Measurements from ENCODE around the gene ST3GAL6.

ST3GAL6 gene

DNA sequence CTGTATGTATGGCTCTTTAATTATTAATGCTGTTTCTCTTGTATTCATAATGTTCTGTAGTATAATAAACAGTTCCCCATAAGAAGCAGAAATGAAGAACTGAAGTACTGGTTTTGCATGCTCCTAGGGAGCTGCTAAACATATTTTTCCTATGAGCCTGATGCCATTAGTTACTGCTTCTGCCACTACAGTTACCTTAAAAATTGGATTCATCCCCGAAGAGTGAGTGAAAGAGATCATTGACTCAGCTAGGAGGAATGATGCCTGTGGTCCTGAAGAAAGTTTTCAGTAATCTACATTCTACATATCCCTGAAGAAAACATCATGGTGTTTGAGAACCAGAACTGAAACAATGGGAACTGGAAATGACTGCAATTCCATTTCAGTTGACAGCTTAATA is 37.1 kb upstream of the ST3GAL6 start:
- peak in 1 of 2 donors; percentile 53 for DNase-seq (ENCODE audit: low read depth in 2 of 2)
- H3K4me3 ChIP-seq (replicated peaks in 1 of 2; ENCODE audit: low read depth in 2 of 2, low read length in 2 of 2), result no peak overlapping the region
- TF ChIP-seq, protein P1, sequence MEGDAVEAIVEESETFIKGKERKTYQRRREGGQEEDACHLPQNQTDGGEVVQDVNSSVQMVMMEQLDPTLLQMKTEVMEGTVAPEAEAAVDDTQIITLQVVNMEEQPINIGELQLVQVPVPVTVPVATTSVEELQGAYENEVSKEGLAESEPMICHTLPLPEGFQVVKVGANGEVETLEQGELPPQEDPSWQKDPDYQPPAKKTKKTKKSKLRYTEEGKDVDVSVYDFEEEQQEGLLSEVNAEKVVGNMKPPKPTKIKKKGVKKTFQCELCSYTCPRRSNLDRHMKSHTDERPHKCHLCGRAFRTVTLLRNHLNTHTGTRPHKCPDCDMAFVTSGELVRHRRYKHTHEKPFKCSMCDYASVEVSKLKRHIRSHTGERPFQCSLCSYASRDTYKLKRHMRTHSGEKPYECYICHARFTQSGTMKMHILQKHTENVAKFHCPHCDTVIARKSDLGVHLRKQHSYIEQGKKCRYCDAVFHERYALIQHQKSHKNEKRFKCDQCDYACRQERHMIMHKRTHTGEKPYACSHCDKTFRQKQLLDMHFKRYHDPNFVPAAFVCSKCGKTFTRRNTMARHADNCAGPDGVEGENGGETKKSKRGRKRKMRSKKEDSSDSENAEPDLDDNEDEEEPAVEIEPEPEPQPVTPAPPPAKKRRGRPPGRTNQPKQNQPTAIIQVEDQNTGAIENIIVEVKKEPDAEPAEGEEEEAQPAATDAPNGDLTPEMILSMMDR (IDR thresholded peaks at IDR 0.05; ENCODE audit: low read depth, low read length), result no peak

DNA sequence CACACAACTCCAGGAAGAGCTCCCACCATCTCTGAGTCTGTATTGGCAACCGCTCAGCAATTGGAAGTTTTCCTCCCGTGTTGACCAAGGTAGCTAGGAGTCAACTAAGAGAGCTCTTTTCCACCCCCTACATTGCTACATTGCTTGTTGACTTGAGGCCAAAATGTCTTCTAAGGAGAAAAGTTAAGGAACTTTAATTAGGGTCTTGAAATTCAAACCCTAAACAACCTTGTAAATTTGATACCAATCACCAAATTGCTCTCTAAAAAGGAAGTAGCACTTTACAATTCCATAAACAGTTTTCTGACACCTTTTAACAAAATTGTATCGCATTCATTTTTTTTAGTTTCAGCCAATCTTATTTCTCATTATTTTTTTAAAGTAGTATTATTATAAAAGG is 35.5 kb upstream of the ST3GAL6 start:
- DNase-seq (ENCODE audit: low read depth in 2 of 2), result no peak
- TF ChIP-seq, protein P1 (IDR thresholded peaks at IDR 0.05; ENCODE audit: low read depth, low read length), result no peak
- H3K4me3 ChIP-seq (replicated peaks in 1 of 2; ENCODE audit: low read depth in 2 of 2, low read length in 2 of 2), result no peak overlapping the region

DNA sequence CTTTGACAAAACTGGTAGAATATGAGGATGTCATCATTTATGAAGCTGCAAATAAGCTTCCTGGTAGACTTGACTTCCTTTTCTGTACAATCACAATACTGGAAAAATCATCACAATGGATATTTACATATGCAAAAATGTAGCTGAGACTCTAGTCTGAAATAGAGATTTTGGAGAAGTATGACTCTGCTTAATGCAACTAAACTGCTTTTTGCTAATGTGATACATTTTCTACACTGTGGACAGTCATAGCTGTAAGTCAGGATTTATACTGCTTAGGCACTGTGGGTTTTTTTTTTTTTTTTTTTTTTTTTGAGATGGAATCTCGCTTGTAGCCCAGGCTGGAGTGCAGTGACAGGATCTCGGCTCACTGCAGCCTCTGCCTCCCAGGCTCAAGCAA is 34.5 kb upstream of the ST3GAL6 start:
- TF ChIP-seq, protein P1 (IDR thresholded peaks at IDR 0.05; ENCODE audit: low read depth, low read length), result no peak
- no peak for DNase-seq (ENCODE audit: low read depth in 2 of 2)

DNA sequence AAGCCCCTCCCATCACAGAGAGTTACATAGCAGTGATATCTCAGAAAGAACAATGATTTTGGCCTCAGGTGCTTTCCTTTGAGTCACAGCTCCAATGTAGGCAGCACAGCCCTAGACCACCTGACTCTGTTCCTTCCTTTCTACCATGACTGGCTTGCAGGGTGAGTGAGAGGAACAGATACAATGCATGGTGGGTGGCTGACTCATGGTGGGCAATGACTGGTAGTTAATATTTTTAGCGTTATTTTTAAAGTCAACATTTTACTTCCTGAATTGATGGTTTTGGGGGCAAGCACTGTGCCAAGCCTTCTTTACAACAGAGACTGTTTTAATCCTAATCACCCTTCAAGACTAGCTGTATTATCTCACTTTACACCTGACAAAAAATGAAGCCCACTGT is 32.8 kb upstream of the ST3GAL6 start:
- no peak overlapping the region for H3K4me3 ChIP-seq (replicated peaks in 1 of 2; ENCODE audit: low read depth in 2 of 2, low read length in 2 of 2)
- peak in 1 of 2 donors; percentile 79 for DNase-seq (ENCODE audit: low read depth in 2 of 2)
- TF ChIP-seq, protein P1 (IDR thresholded peaks at IDR 0.05; ENCODE audit: low read depth, low read length), result no peak

More for the DNA sequence above, 34.5 kb upstream of the ST3GAL6 start:
- H3K4me3 ChIP-seq (replicated peaks in 1 of 2; ENCODE audit: low read depth in 2 of 2, low read length in 2 of 2), result no peak overlapping the region

DNA sequence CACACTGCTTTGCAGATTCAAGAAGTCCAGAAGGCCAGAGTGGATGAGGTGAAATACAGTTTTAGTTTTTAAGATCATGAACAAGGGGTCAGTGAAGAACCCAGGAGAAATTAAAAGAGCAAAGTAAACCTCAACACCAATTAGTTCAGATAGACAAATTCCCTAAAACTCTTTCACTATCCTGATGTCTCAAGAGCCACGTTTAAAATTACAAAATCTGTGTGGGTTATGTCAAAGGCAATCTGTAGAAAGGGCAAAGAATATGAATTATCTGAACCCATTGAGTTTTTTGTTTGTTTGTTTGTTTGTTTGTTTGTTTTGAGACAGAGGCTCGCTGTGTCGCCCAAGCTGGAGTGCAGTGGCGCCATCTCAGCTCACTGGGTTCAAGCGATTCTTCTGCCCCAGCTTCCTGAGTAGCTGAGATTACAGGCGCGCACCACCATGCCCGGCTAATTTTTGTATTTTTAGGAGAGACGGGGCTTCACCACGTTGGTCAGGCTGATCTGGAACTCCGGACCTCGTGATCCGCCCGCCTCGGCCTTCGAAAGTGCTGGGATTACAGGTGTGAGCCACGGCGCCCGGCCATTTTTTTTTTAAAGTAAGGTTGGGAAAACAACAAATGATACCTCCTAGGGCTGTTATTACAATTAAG is 32.1 kb upstream of the ST3GAL6 start:
- no peak for DNase-seq (ENCODE audit: low read depth in 2 of 2)
- TF ChIP-seq, protein P1 (IDR thresholded peaks at IDR 0.05; ENCODE audit: low read depth, low read length), result no peak
- H3K4me3 ChIP-seq (replicated peaks in 1 of 2; ENCODE audit: low read depth in 2 of 2, low read length in 2 of 2), result no peak overlapping the region

DNA sequence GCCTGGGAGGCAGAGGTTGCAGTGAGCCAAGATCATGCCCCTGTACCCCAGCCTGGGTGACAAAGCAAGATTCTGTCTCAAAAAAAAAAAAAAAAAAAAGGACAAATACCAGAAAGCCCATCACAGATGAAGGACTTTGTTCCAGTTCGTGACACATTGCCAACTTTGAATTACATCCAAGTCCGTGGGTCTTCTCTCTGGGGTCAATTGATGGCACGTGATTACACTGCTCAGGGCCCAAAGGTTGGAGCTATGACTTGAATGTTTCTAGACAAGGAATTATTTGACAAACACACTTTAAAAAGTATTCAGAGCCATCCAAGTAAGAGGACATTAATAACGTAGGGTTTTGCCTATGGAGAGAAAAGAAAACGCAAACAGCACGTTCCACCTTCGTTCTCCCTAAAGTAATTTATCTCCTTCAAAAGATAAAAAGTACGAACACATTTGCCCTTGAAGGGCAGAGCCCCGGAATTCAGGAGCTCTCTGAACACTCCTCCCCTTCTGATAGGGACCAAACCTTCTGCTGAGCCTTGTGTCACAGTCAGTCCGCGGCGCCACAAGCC is 31.3 kb upstream of the ST3GAL6 start:
- peak in 1 of 2 donors; percentile 29 for DNase-seq (ENCODE audit: low read depth in 2 of 2)
- TF ChIP-seq, protein P1 (IDR thresholded peaks at IDR 0.05; ENCODE audit: low read depth, low read length), result no peak
- peak overlapping the region; percentile 89 to 93 for H3K4me3 ChIP-seq (replicated peaks in 1 of 2; ENCODE audit: low read depth in 2 of 2, low read length in 2 of 2)
